Stimulated activated CD8-positive, alpha-beta memory T cell treated with anti-CD3 and anti-CD28 coated beads, Interleukin-12 subunit alpha, Interleukin-12 subunit beta, amount 100 ng/mL, for 24 hours (primary cell): ENCODE measurements around the gene C20orf141.
"Not testable (repeated sequence)": the region's sequence is repeated elsewhere in the genome, so short reads cannot be mapped to it uniquely, and the experiment has no call there.

ENCODE experiments used
- DNase-seq: peaks from one replicate; pipeline ENCODE4 v3.0.0-alpha.2; 2020; ENCODE audit errors: extremely low read depth

C20orf141 gene

DNA sequence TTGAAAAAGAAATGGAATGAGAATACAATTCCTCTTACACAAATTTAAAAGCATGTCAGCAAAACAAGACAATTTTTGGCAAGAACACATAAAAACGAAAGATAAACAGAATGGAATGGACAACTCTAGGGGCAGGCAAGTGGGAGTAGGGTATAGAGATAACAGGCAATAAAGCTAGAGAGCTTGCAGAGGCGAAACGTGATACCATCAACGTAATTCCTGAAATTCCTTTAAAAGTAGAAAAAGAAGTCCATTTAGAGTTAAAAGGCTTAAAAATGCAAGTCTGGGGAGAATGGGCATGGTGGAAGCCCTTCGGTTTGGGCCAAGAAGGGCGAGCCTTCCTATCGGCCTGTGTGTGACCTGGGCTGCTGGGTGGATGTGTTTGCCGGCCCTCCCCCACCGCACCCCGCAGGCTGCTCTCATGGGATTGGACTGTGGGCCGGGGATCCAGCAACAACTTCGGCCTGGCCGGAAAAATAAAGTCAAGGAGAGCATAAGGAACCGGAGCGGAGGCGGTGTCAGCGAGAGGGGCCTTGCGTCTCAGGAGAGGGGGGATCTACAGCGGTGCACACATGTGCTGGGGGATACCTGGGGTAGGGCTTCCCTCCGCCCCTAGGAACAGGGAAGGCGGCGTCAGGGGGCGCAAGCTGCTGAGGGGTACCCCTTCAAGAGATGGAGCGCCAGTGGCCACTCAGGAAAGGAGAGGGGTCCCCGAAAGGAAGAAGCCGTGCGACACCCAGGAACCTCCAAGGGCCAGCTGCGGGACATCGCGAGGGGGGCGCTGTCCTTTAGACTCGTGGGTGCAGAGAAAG, 5.5 kb downstream of the C20orf141 start:
- DNase-seq = no peak

- DNase-seq = no peak
Observed at GRCh38 chr20:2820896-2821869, 6.4 kb downstream of the C20orf141 start.

- no peak for DNase-seq
Observed at GRCh38 chr20:2822073-2822472, 7.3 kb downstream of the C20orf141 start.

DNA sequence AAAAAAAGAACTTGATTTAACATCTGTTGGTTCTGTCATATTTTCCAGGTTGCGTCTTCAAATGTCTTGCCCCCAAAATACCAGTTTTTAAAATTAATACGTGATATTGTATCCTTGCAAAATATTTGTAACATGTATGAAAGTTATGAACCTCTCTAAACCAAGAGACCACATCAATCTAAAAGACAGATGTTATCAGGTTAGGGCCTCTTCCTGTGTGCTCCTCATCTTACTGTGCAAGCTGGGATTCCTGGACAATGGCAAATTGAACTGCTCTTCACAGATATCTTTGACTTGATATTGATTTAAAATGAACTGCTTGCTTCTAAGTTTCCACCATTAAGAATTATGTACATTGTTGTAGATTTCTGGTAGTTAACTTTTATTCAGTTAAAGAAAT, 11.0 kb downstream of the C20orf141 start:
- no peak for DNase-seq

GRCh38 chr20:2826655-2827054, 11.9 kb downstream of the C20orf141 start:
- DNase-seq = no peak

GRCh38 chr20:2829376-2829775, 14.6 kb downstream of the C20orf141 start:
- DNase-seq = no peak

DNA sequence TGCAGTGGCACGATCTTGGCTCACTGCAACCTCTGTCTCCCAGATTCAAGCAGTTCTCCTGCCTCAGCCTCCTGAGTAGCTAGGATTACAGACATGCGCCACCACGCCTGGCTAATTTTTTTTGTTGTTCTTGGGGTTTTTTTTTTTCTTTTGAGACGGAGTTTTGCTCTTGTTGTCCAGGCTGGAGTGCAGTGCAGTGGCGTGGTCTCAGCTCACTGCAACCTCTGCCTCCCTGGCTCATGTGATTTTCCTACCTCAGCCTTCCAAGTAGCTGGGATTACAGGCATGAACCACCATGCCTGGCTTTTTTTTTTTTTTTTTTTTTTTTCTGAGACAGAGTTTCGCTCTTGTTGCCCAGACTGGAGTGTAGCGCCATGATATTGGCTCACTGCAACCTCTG, 16.4 kb downstream of the C20orf141 start:
- DNase-seq = not testable (repeated sequence)

DNA sequence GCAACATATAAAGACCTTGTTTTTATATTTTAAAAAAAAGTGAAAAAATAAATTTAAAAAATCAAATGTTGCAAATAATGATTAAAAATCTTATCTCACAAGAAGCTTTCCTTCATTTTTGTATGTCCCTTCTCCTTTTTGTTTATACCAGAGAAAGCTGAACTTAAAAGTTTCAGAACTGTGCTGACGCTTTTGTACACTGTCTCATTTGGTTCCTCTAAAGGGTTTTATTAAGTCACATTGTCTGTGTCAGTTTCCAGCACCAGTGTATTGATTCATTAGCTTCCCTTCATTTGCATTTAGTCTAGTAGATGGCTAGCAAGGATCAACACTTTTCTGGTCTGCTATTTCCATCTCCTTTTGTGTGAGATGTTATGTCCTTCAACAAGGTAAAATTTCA, 19.0 kb downstream of the C20orf141 start:
- DNase-seq = no peak

DNA sequence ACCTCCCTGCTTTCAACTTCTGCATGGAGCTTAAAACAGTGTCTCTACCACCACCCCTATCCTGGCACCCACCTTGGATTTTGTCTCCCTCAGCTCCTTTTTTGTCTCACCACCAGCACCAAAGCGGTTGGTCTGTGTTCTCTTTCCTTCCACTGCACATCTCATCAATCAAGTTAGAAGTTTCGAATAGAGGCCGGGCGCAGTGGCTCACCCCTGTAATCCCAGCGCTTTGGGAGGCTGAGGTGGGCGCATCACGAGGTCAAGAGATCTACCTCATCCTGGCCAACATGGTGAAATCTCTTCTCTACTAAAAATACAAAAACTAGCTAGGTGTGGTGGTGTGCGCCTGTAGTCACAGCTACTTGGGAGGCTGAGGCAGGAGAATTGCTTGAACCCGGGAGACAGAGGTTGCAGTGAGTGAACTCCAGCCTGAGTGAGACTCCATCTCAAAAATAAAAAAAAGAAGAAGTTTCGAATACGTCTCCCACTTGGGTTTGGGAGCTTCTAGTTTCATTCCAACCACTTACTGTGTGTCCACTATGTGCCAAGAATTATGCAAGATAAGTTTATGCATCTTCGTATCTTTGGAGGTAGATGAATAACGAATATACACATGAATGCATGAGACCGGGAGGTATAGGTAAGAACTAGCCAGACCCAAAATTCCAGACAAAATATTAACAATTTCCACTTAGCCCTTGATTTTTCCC, 19.8 kb downstream of the C20orf141 start:
- no peak for DNase-seq

- no peak for DNase-seq
Observed at GRCh38 chr20:2835331-2835796, 20.6 kb downstream of the C20orf141 start.

- no peak for DNase-seq
Observed at GRCh38 chr20:2836035-2836434, 21.2 kb downstream of the C20orf141 start.

DNA sequence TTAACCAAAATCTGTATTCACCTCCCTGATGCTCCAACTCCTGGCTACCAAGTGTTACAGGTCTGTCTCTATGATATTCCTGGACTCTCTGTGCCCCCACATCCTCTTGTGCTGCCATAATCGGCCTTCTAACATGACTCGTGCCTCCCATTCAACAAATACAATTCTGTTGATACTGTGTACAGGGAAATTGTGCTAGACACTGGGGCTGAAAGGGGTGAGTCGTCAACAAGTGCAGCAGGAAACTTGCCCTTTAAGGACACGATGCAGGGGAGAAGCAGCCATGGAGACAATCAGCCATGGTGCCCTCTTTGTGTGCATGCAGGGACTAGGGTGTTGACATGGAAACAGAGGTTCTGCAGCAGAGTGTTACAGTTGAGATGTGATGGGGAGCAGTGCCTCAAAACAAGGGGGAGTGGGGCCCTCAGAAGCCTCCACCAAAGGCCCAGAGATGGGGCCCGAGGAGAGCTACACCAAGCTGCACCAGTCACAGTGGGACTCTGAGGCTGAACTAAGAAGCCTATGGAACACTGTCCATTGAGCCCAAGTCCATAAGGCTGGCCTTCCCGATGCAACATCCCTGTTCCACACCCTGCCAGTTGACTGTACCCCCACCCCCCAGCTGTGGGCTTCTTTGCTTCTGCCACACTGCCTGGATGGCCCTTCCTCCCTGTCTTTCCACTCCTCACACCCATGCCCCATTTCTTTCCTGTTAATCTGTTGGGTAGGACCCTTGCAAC, 22.6 kb downstream of the C20orf141 start:
- DNase-seq = no peak

DNA sequence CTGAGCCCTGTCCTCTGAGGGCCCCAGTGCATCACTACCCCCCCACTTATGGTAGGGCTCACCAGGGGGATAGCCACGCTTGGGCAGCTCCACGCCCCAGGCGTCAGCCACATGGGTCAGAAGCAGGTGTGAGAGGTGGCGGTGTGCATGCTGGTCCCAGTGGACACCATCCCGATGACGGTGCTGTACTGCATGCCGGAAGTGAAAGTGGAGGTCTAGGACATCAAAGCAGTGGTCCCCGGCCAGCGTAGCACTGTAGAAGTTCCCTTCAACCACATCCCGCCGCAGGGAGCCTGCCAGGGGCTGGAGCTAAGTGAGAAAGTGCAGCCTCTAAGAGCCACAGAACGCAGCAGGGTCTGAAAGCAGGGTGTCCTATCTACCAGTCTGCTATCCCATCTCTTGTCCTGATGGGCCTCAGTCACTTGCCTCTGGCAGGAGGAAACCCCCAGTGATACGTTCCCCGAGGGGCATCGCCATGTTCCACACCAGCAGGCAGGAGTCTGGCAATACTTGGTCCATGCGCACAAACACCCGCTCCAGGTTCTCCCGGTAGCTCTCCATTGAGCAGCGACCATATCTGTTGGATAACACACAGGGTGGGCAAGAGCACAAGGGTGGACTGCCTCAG, 23.5 kb downstream of the C20orf141 start:
- DNase-seq = no peak

DNA sequence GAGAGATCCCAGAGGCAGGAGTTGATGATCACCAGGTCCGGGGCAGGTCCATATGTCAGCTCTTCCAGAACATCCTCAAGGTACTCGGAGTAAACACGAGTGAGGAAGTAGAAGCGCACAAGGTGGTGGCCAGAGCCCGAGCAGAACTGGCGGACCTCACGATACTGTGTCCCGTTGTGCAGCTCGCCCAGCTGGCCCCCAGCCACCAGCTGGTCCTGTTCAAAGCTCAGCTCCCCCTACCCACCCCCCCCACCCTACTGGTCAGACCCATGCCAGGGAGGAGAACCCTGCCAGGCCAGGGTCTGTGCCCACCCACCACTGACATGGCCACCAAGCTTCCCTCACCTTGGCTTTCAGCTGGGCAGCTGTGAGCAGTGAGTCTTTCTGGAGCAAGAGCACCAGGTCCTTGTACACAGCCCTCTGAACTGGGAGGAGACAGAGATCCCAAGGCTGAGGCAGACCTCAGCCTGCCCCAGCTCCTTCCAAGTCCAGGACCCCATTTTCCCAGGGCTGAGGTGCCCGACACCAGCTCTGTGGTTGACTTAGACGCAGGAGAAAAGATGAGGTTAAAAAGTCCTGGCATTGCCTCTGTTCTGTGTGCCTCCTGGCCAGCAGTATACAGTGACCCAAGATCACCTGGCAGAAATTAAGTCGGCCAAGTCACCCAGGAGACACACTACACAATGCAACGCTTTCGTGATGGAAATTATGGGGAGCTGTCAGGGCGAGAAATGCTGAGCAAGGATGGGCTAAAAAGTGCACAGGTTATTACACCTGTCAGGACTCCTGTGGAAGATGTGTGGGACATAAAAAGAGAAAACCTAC, 24.3 kb downstream of the C20orf141 start:
- DNase-seq = no peak

DNA sequence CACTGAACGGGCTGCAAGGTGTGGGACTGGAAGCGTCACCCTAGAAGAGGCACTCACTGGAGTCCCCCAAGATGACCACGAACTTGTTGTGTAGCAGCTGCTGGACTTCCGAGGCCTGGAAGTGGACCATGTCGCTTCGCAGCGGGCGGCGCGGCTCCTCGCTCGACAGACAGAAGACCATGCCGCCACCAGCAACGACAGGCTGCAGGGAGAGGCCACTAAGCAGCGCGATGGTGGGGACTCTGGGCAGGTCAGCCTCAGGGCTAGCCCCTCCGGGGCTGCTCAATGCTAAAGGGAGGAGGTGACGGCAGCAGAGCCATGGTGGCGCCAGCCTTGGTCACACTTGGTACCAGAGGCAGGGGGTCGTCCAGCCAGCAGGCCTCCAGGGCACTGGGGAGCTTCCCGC, 24.9 kb downstream of the C20orf141 start:
- DNase-seq = no peak

GRCh38 chr20:2840138-2840966, 25.6 kb downstream of the C20orf141 start, which contains the start of the genes PCED1A and VPS16:
TSS of gene PCED1A (minus strand) at chr20:2840655. CDS start at chr20:2839912, 743 bp downstream.
TSS of gene VPS16 (plus strand) at chr20:2840745. CDS start at chr20:2840775, 30 bp downstream.
- DNase-seq = peak; percentile 83

DNA sequence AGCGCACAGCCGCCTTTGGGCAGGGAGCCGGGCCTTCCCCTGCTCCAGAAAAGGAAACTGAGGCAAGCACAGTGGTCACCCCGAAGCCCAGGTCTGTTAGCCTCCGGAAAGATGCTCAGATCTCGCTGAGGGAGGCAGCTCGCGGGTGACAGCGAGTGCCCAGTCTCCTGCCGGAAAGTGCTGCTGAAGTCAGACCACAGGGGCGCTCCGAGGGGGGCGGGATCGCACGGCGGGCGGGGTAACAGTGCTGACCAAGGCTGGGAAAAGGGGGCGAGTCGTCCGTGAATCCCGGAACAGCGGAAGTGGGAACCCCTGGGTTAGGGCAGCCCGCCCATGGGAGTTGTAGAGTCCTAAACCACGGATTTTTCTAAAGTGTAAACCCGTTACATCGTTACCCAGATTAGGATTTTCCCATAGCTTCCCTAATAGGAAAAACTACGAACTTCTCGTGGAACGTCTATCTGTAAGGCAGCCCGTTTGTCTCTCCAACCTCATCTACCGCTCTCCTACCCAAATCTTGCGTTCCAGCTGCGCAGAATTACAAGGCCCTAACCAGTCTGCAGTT, 26.3 kb downstream of the C20orf141 start:
- DNase-seq = no peak

DNA sequence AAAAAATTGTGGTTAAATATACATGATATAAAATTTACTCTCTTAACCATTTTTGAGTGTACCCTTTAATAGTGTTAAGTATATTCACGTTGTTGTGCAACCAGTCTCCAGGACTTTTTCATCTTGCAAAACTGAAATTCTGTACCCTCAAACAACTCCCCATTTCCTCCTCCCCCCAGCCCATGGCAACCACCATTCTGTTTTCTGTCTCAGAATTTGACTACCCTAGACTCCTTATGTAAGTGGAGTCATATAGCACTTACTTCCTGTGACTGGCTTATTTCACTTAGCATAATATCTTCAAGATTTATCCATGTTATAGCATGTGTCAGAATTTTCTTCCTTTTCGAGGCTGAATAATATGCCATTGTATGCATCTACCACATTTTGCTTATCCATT, 30.8 kb downstream of the C20orf141 start:
- no peak for DNase-seq
